Thyroid gland (tissue), 4 donors: ENCODE data around the gene ADAM8. TPM values are rescaled to one million over a fixed set of nuclear protein-coding genes. Genes with fewer than 3 reads are reported as not detected.

Experiments used
- DNase-seq, 2 donors: peaks; one replicate each; pipeline ENCODE4 v3.0.0-alpha.2; 2019
- H3K27ac ChIP-seq, 3 donors: fragments of 200-600 bp; sonication (generic); 1 replicate in 2 of 3; 2 replicates in 1 of 3; pipeline ENCODE4 v1.5.1; 2016 to 2019; ENCODE audit warnings: mild to moderate bottlenecking in 1 of 3, moderate library complexity in 1 of 3
- H3K27me3 ChIP-seq: fragments of 200-600 bp; sonication (generic); one replicate; pipeline ENCODE4 v1.5.1; 2019
- H3K36me3 ChIP-seq, 2 donors: fragments of 200-600 bp; sonication (generic); one replicate each; pipeline ENCODE4 v1.5.1; 2016 to 2019
- H3K4me1 ChIP-seq, 2 donors: fragments of 200-600 bp; sonication (generic); one replicate each; pipeline ENCODE4 v1.5.1; 2017 to 2019
- H3K4me3 ChIP-seq, 3 donors: fragments of 200-600 bp; sonication (generic); replicated peaks in 1 of 3; 1 replicate in 2 of 3; 2 replicates in 1 of 3; pipeline ENCODE4 v1.5.1; 2016; ENCODE audit warnings: mild to moderate bottlenecking in 1 of 3
- H3K9me3 ChIP-seq: fragments of 200-600 bp; sonication (generic); one replicate; pipeline ENCODE4 v1.5.1; 2017
- CTCF ChIP-seq, 6 experiments: fragments of 200-600 bp in 3 of 6; fragments of 450-650 bp in 3 of 6; sonication (generic) in 3 of 6; IDR thresholded peaks; one replicate each; pipeline ENCODE4 v1.5.1; 2016 to 2019; ENCODE audit warnings: antibody characterized with exemption in 6 of 6, mild to moderate bottlenecking in 2 of 6, inconsistent platforms in 1 of 6, moderate library complexity in 1 of 6
- POLR2A ChIP-seq, 2 donors: fragments of 450-650 bp; IDR thresholded peaks; one replicate each; pipeline ENCODE4 v1.6.1; 2017; ENCODE audit warnings: antibody characterized with exemption in 2 of 2, mild to moderate bottlenecking in 2 of 2, moderate library complexity in 1 of 2
- WGBS, 2 donors: methylation state at CpG; one replicate each; pipeline ENCODE4 v1.1.5; 2017; 5-methylcytosine and 5-hydroxymethylcytosine counted together
- intact Hi-C: fragments of 100-400 bp; cut with DNase I; formaldehyde crosslinking; loops from one replicate; pipeline ENCODE4 v1.15.1; 2023
- total RNA-seq, 4 donors: library from RNA; depleted of rRNA; stranded (reverse); fragments of >200 nt; gene quantifications; one replicate each; pipeline ENCODE4 v1.2.3, GENCODE V29; 2016

ADAM8 gene
- total RNA-seq, 4 donors from 2014 or later: 1.6 to 9.8 (median 2.6) TPM

GRCh38 chr10:133285217-133285616, 8.5 kb upstream of the ADAM8 start:
- Histone ChIP-seq H3K4me3 (no peak overlapping the region), H3K4me1 (no peaks in the 10 kb centered on the region), H3K36me3 (peaks cover 77 to 85% of the 10 kb centered on the region in 2 donors), H3K27ac (no peak overlapping the region), H3K27me3 (no peaks in the 10 kb centered on the region), H3K9me3 (no peaks in the 10 kb centered on the region)
- TF ChIP-seq POLR2A (IDR thresholded peaks at IDR 0.05) (no peak), CTCF (IDR thresholded peaks at IDR 0.05) (no peak)
- intact Hi-C loops: no loop called here
- 93 to 97% methylated on average over 20 to 31 of the region's 36 CpGs for WGBS, 2 donors
- DNase-seq: no peak

- WGBS, 2 donors: 93 to 96% methylated on average over 24 of the region's 24 CpGs
- Histone ChIP-seq H3K36me3 (peaks cover 76 to 78% of the 10 kb centered on the region in 2 donors), H3K4me1 (no peaks in the 10 kb centered on the region), H3K27me3 (no peaks in the 10 kb centered on the region), H3K27ac (no peak overlapping the region), H3K9me3 (no peaks in the 10 kb centered on the region), H3K4me3 (no peak overlapping the region)
- no peak for DNase-seq
- no peak for TF ChIP-seq CTCF (IDR thresholded peaks at IDR 0.05)
- no peak for TF ChIP-seq POLR2A (IDR thresholded peaks at IDR 0.05)
- intact Hi-C loops: no loop called here
Observed at GRCh38 chr10:133283931-133284330, 7.3 kb upstream of the ADAM8 start.

GRCh38 chr10:133282846-133283390, 6.2 kb upstream of the ADAM8 start:
- no peaks in the 10 kb centered on the region for H3K4me1 ChIP-seq
- no peak for DNase-seq
- TF ChIP-seq POLR2A (IDR thresholded peaks at IDR 0.05): no peak
- TF ChIP-seq CTCF (IDR thresholded peaks at IDR 0.05): no peak
- H3K9me3 ChIP-seq: no peaks in the 10 kb centered on the region
- intact Hi-C loops: no loop called here
- peaks cover 68 to 69% of the 10 kb centered on the region in 2 donors for H3K36me3 ChIP-seq
- H3K27me3 ChIP-seq: no peaks in the 10 kb centered on the region
- H3K27ac ChIP-seq: no peak overlapping the region
- no peak overlapping the region for H3K4me3 ChIP-seq
- WGBS, 2 donors: 92% methylated on average over 13 to 14 of the region's 24 CpGs

- 93 to 94% methylated on average over 30 to 34 of the region's 38 CpGs for WGBS, 2 donors
- DNase-seq: no peak
- Histone ChIP-seq H3K9me3 (no peaks in the 10 kb centered on the region), H3K4me3 (no peak overlapping the region), H3K36me3 (peaks cover 59 to 63% of the 10 kb centered on the region in 2 donors), H3K4me1 (peaks cover 0 to 5% of the 10 kb centered on the region in 2 donors), H3K27me3 (no peaks in the 10 kb centered on the region), H3K27ac (no peak overlapping the region)
- intact Hi-C loops: no loop called here
- TF ChIP-seq CTCF (IDR thresholded peaks at IDR 0.05) (no peak), POLR2A (IDR thresholded peaks at IDR 0.05) (no peak)
Observed at GRCh38 chr10:133281628-133282372, 5.1 kb upstream of the ADAM8 start.

- peaks cover 54 to 60% of the 10 kb centered on the region in 2 donors for H3K36me3 ChIP-seq
- TF ChIP-seq CTCF (IDR thresholded peaks at IDR 0.05): no peak
- no peak for TF ChIP-seq POLR2A (IDR thresholded peaks at IDR 0.05)
- H3K27me3 ChIP-seq: no peaks in the 10 kb centered on the region
- intact Hi-C loops: no loop called here
- no peak overlapping the region for H3K27ac ChIP-seq
- no peak for DNase-seq
- no peak overlapping the region for H3K4me3 ChIP-seq
- peaks cover 6 to 12% of the 10 kb centered on the region in 2 donors for H3K4me1 ChIP-seq
- no peaks in the 10 kb centered on the region for H3K9me3 ChIP-seq
- 96 to 100% methylated on average over 6 to 8 of the region's 15 CpGs for WGBS, 2 donors
Observed at GRCh38 chr10:133281084-133281483, 4.4 kb upstream of the ADAM8 start.
